NCI-H345 treated with DMSO at 0.1 percent for 48 hours (cell line): Measurements from ENCODE around the gene PRKAR1A.
"Not testable (repeated sequence)": the region's sequence is repeated elsewhere in the genome, so short reads cannot be mapped to it uniquely, and the experiment has no call there.

ENCODE experiments used
- DNase-seq: peaks from one replicate; lab custom pipeline; 2025; ENCODE audit not compliant: unreplicated experiment; lab: John Stamatoyannopoulos, UW

PRKAR1A gene

DNA sequence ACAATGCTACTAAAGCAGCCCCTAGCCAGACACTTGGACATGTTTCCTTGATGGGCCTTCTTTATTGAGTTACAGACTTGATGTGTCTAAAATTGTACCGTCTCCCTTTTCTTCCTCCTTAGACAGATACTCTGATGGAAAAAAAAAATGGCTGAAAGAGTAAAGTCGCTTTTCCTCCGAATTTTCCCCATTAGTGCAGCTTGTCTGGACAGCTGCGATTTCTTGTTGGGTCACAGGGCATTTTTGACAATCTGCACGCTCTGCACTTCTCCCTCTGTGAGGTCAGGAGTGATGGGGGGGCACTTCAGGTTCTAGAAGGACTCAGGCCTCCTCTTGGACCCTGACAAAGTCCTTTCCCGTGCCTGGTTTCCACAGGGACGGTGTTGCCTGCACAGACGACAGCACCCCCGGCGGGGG is 968 bp upstream of the PRKAR1A start:
- no peak for DNase-seq

GRCh38 chr17:68511671-68512246 is 471 bp upstream of the PRKAR1A start:
- peak; percentile 65 for DNase-seq

- DNase-seq: no peak
Observed at GRCh38 chr17:68512960-68513474, 787 bp downstream of the PRKAR1A start.

DNA sequence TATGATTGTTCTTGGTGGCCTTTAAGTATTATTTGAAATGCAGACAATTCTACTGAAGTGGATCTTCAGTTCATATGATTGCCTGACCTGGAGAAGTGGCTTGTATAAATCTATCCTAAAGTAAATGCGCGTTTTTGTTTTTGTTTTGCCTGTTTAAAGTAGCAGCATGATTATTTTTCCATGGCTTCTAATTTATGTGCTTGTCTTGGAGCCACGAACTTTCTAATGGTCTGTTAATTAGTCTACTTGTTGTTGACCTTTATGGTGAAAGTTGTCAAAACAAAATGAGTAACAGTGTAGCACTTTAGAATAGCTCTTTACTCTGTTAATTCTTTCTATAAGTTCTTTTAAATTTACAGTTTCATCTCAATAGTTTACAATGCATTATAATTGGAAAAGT is 1.7 kb downstream of the PRKAR1A start:
- DNase-seq: no peak

- no peak for DNase-seq
Observed at GRCh38 chr17:68514831-68515635, 2.8 kb downstream of the PRKAR1A start.

DNA sequence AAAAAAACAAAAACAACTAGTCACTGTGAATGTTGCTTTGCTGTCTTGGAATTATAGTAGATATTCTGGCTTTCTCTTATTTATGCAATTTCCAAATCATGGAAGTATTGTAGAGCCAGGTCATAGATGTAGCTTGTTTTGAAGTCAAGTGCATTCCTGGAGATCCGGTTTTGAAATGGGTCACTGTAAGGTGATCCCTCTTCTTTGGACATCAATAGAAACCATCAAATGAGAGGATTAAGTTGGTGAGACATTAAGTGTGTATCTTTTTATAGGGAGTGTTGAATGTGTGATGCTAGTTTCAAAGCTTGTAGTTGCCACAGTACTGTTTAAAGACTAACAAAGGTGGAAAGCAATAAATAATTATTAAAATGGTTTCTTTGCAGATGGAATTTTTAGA is 4.5 kb downstream of the PRKAR1A start:
- DNase-seq: no peak

GRCh38 chr17:68517605-68518004 is 5.4 kb downstream of the PRKAR1A start:
- not testable (repeated sequence) for DNase-seq

- DNase-seq: no peak
Observed at GRCh38 chr17:68518063-68518815, 6.0 kb downstream of the PRKAR1A start.

- DNase-seq: not testable (repeated sequence)
Observed at GRCh38 chr17:68519051-68519450, 6.8 kb downstream of the PRKAR1A start.

DNA sequence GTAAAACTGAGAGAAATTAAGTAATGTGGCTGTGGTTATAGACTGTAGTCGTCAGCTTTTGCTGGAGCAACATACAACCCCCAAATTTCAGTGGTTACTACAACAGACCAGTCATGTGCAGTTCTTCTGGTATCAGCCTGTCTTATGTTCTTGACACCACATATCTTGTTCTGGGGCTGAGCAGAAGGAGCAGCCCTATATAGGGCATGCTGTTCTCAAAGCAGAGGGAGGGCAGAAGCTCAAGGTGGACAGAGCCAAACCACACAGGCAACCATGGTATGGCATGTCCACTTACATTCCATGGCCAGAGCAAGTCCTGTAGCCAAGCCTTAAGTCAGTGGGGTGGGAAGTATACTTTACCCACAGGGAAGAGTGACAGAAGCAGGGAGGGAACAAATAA is 7.7 kb downstream of the PRKAR1A start:
- DNase-seq: no peak

DNA sequence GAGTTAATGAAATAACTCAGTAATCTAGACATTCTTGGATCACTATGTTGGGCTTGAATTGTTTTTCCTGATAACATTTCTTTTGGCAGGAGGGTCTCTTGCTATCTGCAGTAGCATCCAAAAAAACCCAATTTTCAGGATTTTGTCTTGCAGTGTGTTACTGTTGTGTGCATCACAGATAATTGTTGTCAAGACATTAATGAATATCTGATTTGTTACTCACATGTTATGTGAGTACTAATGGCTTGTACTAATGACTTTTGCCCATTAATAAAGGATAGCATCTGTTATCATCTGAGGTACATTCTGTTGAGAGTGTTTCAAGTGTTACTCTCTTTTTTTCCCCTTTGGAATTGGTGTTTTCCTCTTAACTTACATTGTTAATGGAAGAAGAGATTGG is 10.0 kb downstream of the PRKAR1A start:
- no peak for DNase-seq

GRCh38 chr17:68526548-68526947 is 14.3 kb downstream of the PRKAR1A start:
- no peak for DNase-seq

- no peak for DNase-seq
Observed at GRCh38 chr17:68527314-68527713, 15.1 kb downstream of the PRKAR1A start.

DNA sequence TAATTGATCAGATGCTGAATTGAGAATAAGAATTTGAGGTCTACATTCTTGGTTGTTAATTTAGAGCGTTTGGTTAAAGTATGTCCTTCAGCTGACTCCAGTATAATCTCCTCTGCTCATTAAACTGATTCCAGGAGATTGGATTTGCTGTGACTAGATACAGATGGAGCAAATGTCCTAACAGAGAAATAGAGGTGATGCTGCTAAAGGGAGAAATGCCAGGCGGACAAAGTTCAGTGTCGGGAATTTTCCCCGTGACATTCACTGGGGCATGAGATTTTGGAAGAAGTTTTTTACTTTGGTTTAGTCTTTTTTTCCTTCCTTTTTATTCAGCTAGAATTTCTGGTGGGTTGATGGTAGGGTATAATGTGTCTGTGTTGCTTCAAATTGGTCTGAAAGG is 19.0 kb downstream of the PRKAR1A start:
- DNase-seq: no peak

- no peak for DNase-seq
Observed at GRCh38 chr17:68532826-68533225, 20.6 kb downstream of the PRKAR1A start.

DNA sequence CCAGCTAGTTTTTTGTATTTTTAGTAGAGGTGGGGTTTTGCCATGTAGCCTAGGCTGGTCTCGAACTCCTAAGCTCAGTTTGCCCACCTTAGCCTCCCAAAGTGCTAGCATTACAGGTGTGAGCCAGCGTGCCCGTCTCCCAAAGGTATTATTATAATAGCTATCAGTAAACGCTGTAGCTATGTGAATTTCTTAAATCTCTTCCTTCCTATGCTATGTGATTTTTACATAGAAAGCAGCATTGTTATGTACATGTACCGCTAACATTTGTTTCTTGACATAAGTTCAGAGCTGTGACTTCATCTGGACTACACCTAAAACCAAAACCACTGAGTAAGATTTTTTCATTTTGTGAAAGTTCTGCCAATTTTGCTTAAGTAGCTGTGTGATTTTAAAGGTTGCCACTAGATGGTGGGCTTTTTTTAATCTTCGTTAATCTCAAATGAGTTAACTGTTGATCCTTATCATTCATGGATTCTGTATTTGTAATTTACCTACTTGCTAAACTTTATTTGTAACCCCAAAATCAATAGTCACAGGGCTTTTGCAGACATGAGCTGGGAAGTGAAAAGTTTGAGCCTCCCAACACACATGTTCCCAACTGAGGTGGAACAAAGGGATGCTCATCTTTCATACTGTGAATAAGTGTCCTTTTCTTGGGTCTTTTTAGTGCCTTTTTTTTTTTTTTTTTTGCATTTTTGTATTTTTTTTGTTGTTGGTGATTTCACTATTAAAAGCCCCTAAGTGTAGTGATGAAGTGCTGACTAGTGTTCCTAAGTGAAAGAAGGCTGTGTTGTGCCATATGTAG is 21.9 kb downstream of the PRKAR1A start:
- no peak for DNase-seq

GRCh38 chr17:68534695-68535088 is 22.5 kb downstream of the PRKAR1A start:
- DNase-seq: no peak

- no peak for DNase-seq
Observed at GRCh38 chr17:68535922-68536321, 23.7 kb downstream of the PRKAR1A start.

- DNase-seq: no peak
Observed at GRCh38 chr17:68539548-68540467, 27.6 kb downstream of the PRKAR1A start.

- DNase-seq: no peak
Observed at GRCh38 chr17:68540981-68541380, 28.8 kb downstream of the PRKAR1A start.
